GM23338 (cell line): Measurements from ENCODE around the gene MRRF. TPM values are rescaled to one million over a fixed set of nuclear protein-coding genes. Genes with fewer than 3 reads are reported as not detected.

ENCODE experiments used
- ATAC-seq: fragments of 200-7000 bp; cut with Tn5 transposase; 3 replicates; pipeline ENCODE4 v1.9.1; 2020
- DNase-seq: peaks from one replicate; pipeline ENCODE4 v3.0.0-alpha.2; 2015; ENCODE audit warnings: low spot score
- H2AFZ ChIP-seq: fragments of 200-600 bp; sonication (generic); 2 replicates; pipeline ENCODE4 v1.8.0; 2016; ENCODE audit warnings: antibody characterized with exemption, mild to moderate bottlenecking, moderate library complexity
- H3F3A ChIP-seq: fragments of 200-600 bp; sonication (generic); replicated peaks from 2 replicates; pipeline ENCODE4 v1.8.0; 2017; ENCODE audit warnings: antibody characterized with exemption, mixed run types, low read depth
- H3K27ac ChIP-seq: fragments of 200-600 bp; sonication (generic); 2 replicates; pipeline ENCODE4 v1.6.1; 2016; ENCODE audit warnings: low read depth
- H3K27me3 ChIP-seq: fragments of 200-600 bp; sonication (generic); 2 replicates; pipeline ENCODE4 v1.8.0; 2016; ENCODE audit warnings: mild to moderate bottlenecking, mixed run types, moderate library complexity; ENCODE audit not compliant: insufficient read depth
- H3K36me3 ChIP-seq: fragments of 200-600 bp; sonication (generic); 2 replicates; pipeline ENCODE4 v1.8.0; 2016; ENCODE audit warnings: mild to moderate bottlenecking; ENCODE audit not compliant: insufficient read depth
- H3K4me1 ChIP-seq: fragments of 200-600 bp; sonication (generic); 2 replicates; pipeline ENCODE4 v1.8.0; 2016; ENCODE audit warnings: mild to moderate bottlenecking, moderate library complexity; ENCODE audit not compliant: insufficient read depth
- H3K4me2 ChIP-seq: fragments of 200-600 bp; sonication (generic); 2 replicates; pipeline ENCODE4 v1.7.1; 2017; ENCODE audit warnings: mixed run types
- H3K4me3 ChIP-seq: fragments of 200-600 bp; sonication (generic); 2 replicates; pipeline ENCODE4 v1.6.1; 2016; ENCODE audit warnings: mixed run types
- H3K79me2 ChIP-seq: fragments of 200-600 bp; sonication (generic); replicated peaks from 2 replicates; pipeline ENCODE4 v1.8.0; 2017; ENCODE audit warnings: mild to moderate bottlenecking; ENCODE audit not compliant: insufficient read depth
- H3K9me2 ChIP-seq: fragments of 200-600 bp; sonication (generic); 2 replicates; pipeline ENCODE4 v1.8.0; 2017; ENCODE audit not compliant: insufficient read depth
- H4K20me1 ChIP-seq: fragments of 200-600 bp; sonication (generic); replicated peaks from 2 replicates; pipeline ENCODE4 v1.8.0; 2017; ENCODE audit warnings: mild to moderate bottlenecking; ENCODE audit not compliant: insufficient read depth
- H3K27ac Mint-ChIP-seq: 2 replicates; pipeline ENCODE4 v1.8.0; 2020; ENCODE audit warnings: inconsistent platforms, mild to moderate bottlenecking, moderate library complexity, mixed read lengths
- H3K27me3 Mint-ChIP-seq: 3 replicates; pipeline ENCODE4 v1.8.0; 2022; ENCODE audit warnings: low read depth, mild to moderate bottlenecking, moderate library complexity, mixed read lengths, inconsistent platforms; ENCODE audit not compliant: insufficient read depth, poor library complexity
- H3K36me3 Mint-ChIP-seq: 3 replicates; pipeline ENCODE4 v1.8.0; 2021; ENCODE audit warnings: low read depth, mild to moderate bottlenecking, inconsistent platforms, moderate library complexity, mixed read lengths
- H3K4me1 Mint-ChIP-seq: 3 replicates; pipeline ENCODE4 v1.8.0; 2020; ENCODE audit warnings: mild to moderate bottlenecking, inconsistent platforms, mixed read lengths
- H3K4me3 Mint-ChIP-seq: 3 replicates; pipeline ENCODE4 v1.8.0; 2021; ENCODE audit warnings: moderate library complexity, mild to moderate bottlenecking, inconsistent platforms, mixed read lengths
- H3K9me3 Mint-ChIP-seq: 3 replicates; pipeline ENCODE4 v1.8.0; 2020; ENCODE audit warnings: moderate library complexity, mild to moderate bottlenecking, inconsistent platforms, mixed read lengths
- CREB1 ChIP-seq: fragments of 250-450 bp; sonication (Bioruptor Pico); IDR thresholded peaks from 2 replicates; pipeline ENCODE4 v1.5.0; 2020; ENCODE audit warnings: low read depth, mild to moderate bottlenecking, moderate library complexity
- EZH2 ChIP-seq: fragments of 200-600 bp; sonication (generic); IDR thresholded peaks from one replicate; pipeline ENCODE4 v1.8.0; 2017; ENCODE audit warnings: antibody characterized with exemption, mild to moderate bottlenecking, low read depth; ENCODE audit not compliant: unreplicated experiment
- EZH2phosphoT487 ChIP-seq: fragments of 200-600 bp; sonication (generic); IDR thresholded peaks from one replicate; pipeline ENCODE4 v1.8.1; 2018; ENCODE audit warnings: antibody characterized with exemption; ENCODE audit not compliant: unreplicated experiment
- ZNF114 ChIP-seq: fragments of 250-450 bp; sonication (Bioruptor Pico); IDR thresholded peaks from 2 replicates; pipeline ENCODE4 v1.5.0; 2020; ENCODE audit warnings: mild to moderate bottlenecking, moderate library complexity
- polyA plus RNA-seq: library from polyadenylated mRNA; unstranded; fragments of >200 nt; fragmentation: Nextera tagmentation; extraction: Ambion mirVana; gene quantifications from 2 replicates; pipeline ENCODE4 v1.2.1, GENCODE V29; 2016
- total RNA-seq: library from RNA; depleted of rRNA; stranded (reverse); fragments of >200 nt; shearing (Covaris generic); gene quantifications from 2 replicates; pipeline ENCODE4 v1.2.3, GENCODE V29; 2014
- TF ChIP-seq, protein P1 (sequence below): fragments of 250-450 bp; sonication (Bioruptor Pico); IDR thresholded peaks from 2 replicates; pipeline ENCODE4 v1.5.0; 2020; ENCODE audit warnings: mild to moderate bottlenecking, moderate library complexity

MRRF gene
- total and polyA plus RNA-seq, 2 experiments from 2014 or later: 27.8 to 32.7 TPM

DNA sequence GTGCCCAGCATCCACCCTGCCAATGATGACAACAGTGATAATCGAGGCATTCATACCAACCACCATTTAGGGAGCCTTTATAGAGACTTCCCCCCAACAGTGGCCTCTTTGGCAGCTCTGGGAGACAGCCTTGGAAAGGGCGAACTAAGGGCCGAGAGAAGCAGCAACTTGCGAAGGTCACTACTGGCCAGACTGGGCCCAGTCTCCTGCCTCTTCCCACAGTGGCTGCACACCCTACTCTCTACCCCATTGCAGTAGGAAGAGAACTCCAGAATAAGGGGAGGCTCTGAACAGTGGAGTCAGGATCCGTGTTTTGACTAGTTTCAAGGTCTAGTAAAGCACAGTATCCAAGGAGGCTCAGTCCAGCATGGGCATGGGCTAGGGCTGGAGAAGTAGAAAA lies 41.2 kb upstream of the MRRF start:
- ATAC-seq: no peak
- peaks cover 10% of the 10 kb centered on the region; the same call in 1 of the 2 replicates for H4K20me1 ChIP-seq
- H3K9me2 ChIP-seq: no peaks in the 10 kb centered on the region
- H3K9me3 Mint-ChIP-seq: peaks cover 6% of the 10 kb centered on the region
- peaks cover 44% of the 10 kb centered on the region for H3K4me1 ChIP-seq
- no peak overlapping the region for H2AFZ ChIP-seq
- peaks cover 99% of the 10 kb centered on the region for H3K27me3 Mint-ChIP-seq
- no peak for TF ChIP-seq CREB1
- TF ChIP-seq EZH2: peak; percentile 67
- no peak overlapping the region for H3K4me2 ChIP-seq
- H3K36me3 ChIP-seq: no peaks in the 10 kb centered on the region
- H3K4me1 Mint-ChIP-seq: peaks cover 58% of the 10 kb centered on the region
- no peak overlapping the region for H3K4me3 Mint-ChIP-seq
- no peak overlapping the region for H3K27ac Mint-ChIP-seq
- no peaks in the 10 kb centered on the region; the same call in 2 of the 3 replicates for H3K36me3 Mint-ChIP-seq
- DNase-seq: no peak
- H3K27me3 ChIP-seq: peaks cover 100% of the 10 kb centered on the region
- no peaks in the 10 kb centered on the region for H3K79me2 ChIP-seq
- no peak overlapping the region for H3K4me3 ChIP-seq
- no peak overlapping the region for H3K27ac ChIP-seq
- 0 out of 2 replicates have a peak, but pooled peaks cover 7% of the 10 kb centered on the region for H3F3A ChIP-seq

DNA sequence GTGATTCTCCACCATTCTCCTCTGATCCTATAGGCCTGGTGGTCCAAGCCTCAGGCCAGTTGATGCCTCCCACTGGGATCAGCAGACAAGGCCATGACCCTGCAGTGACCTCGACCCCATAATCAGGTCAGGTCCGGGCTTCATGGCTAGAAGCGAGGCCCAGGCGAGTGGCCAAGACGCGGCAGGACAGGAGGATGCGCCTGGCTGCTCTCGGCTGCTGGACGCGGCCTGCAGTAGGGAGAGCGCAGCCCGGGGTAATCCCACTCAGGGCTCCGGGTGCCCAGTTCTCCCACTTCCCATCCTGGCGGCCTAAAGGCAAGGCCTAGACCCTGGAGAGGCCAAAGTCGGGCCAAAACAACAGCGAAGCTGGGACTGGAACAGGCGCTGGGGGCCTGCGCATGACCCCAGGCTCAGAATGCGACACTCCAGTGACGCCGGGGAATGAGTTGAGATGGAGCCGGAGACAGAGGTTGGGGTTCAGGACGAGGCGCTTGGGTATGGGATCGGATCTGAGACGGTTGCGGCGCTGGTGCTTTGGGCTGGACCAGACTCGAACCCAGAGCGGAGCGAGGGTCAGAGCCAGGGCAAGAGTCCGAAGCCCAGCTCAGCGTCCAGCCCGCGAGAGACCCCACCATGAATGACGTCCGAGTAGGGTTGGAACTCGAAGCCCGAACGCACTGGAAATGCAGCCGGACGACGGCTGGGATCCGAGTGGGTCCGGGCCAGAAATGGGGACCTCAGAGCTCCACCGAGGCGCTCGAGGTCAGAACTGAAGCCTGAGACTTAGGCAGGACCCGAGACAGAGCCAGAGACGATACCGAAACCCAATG lies 39.2 kb upstream of the MRRF start:
- peaks cover 39% of the 10 kb centered on the region for H3K4me1 Mint-ChIP-seq
- peak overlapping the region; percentile 69 for H3K4me3 Mint-ChIP-seq

More for the DNA sequence above, 39.2 kb upstream of the MRRF start:
- Histone ChIP-seq H3F3A (peaks cover 7% of the 10 kb centered on the region; the same call in 1 of the 2 replicates), H3K4me1 (peaks cover 25% of the 10 kb centered on the region), H3K27ac (no peak overlapping the region), H3K36me3 (no peaks in the 10 kb centered on the region), H3K9me2 (no peaks in the 10 kb centered on the region), H3K79me2 (no peaks in the 10 kb centered on the region), H3K4me3 (peak overlapping the region; percentile 41), H3K27me3 (peaks cover 100% of the 10 kb centered on the region), H3K4me2 (peak overlapping the region; percentile 68), H2AFZ (peak overlapping the region; percentile 85), H4K20me1 (peaks cover 10% of the 10 kb centered on the region; the same call in 1 of the 2 replicates)
- ATAC-seq (no peak), DNase-seq (no peak)
- H3K9me3 Mint-ChIP-seq: peaks cover 4% of the 10 kb centered on the region; the same call in 2 of the 3 replicates
- H3K36me3 Mint-ChIP-seq: no peaks in the 10 kb centered on the region; the same call in 2 of the 3 replicates
- peaks cover 78% of the 10 kb centered on the region for H3K27me3 Mint-ChIP-seq
- no peak overlapping the region for H3K27ac Mint-ChIP-seq
- TF ChIP-seq EZH2phosphoT487 (peak; percentile 84), ZNF114 (CRISPR knock-in tag) (no peak), EZH2 (peak; percentile 99)
- TF ChIP-seq, protein P1, sequence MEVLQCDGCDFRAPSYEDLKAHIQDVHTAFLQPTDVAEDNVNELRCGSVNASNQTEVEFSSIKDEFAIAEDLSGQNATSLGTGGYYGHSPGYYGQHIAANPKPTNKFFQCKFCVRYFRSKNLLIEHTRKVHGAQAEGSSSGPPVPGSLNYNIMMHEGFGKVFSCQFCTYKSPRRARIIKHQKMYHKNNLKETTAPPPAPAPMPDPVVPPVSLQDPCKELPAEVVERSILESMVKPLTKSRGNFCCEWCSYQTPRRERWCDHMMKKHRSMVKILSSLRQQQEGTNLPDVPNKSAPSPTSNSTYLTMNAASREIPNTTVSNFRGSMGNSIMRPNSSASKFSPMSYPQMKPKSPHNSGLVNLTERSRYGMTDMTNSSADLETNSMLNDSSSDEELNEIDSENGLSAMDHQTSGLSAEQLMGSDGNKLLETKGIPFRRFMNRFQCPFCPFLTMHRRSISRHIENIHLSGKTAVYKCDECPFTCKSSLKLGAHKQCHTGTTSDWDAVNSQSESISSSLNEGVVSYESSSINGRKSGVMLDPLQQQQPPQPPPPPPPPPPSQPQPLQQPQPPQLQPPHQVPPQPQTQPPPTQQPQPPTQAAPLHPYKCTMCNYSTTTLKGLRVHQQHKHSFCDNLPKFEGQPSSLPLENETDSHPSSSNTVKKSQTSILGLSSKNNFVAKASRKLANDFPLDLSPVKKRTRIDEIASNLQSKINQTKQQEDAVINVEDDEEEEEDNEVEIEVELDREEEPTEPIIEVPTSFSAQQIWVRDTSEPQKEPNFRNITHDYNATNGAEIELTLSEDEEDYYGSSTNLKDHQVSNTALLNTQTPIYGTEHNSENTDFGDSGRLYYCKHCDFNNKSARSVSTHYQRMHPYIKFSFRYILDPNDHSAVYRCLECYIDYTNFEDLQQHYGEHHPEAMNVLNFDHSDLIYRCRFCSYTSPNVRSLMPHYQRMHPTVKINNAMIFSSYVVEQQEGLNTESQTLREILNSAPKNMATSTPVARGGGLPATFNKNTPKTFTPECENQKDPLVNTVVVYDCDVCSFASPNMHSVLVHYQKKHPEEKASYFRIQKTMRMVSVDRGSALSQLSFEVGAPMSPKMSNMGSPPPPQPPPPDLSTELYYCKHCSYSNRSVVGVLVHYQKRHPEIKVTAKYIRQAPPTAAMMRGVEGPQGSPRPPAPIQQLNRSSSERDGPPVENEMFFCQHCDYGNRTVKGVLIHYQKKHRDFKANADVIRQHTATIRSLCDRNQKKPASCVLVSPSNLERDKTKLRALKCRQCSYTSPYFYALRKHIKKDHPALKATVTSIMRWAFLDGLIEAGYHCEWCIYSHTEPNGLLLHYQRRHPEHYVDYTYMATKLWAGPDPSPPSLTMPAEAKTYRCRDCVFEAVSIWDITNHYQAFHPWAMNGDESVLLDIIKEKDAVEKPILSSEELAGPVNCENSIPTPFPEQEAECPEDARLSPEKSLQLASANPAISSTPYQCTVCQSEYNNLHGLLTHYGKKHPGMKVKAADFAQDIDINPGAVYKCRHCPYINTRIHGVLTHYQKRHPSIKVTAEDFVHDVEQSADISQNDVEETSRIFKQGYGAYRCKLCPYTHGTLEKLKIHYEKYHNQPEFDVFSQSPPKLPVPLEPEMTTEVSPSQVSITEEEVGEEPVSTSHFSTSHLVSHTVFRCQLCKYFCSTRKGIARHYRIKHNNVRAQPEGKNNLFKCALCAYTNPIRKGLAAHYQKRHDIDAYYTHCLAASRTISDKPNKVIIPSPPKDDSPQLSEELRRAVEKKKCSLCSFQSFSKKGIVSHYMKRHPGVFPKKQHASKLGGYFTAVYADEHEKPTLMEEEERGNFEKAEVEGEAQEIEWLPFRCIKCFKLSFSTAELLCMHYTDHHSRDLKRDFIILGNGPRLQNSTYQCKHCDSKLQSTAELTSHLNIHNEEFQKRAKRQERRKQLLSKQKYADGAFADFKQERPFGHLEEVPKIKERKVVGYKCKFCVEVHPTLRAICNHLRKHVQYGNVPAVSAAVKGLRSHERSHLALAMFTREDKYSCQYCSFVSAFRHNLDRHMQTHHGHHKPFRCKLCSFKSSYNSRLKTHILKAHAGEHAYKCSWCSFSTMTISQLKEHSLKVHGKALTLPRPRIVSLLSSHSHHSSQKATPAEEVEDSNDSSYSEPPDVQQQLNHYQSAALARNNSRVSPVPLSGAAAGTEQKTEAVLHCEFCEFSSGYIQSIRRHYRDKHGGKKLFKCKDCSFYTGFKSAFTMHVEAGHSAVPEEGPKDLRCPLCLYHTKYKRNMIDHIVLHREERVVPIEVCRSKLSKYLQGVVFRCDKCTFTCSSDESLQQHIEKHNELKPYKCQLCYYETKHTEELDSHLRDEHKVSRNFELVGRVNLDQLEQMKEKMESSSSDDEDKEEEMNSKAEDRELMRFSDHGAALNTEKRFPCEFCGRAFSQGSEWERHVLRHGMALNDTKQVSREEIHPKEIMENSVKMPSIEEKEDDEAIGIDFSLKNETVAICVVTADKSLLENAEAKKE (CRISPR knock-in tag): no peak
